Astrocyte of the spinal cord (primary cell): ENCODE data around the gene TUBB3.
"Not testable (repeated sequence)": the region's sequence is repeated elsewhere in the genome, so short reads cannot be mapped to it uniquely, and the experiment has no call there.

Source experiments
- DNase-seq: peaks from one replicate; pipeline ENCODE4 v3.0.0; 2011; ENCODE audit warnings: low read depth, low spot score
- H3K4me3 ChIP-seq: 2 replicates; pipeline ENCODE4 v1.5.1; 2011; ENCODE audit warnings: low read depth, mild to moderate bottlenecking, low read length, moderate library complexity
- CTCF ChIP-seq: IDR thresholded peaks from 2 replicates; pipeline ENCODE4 v1.5.1; 2012; ENCODE audit warnings: low read depth, mild to moderate bottlenecking, low read length, inconsistent platforms
- in situ Hi-C: cut with HindIII; loops from 2 replicates; pipeline ENCODE4 v1.10.0; 2017; ENCODE audit warnings: low sequenced_read_pairs

The TUBB3 gene

GRCh38 chr16:89934611-89935553, 11.7 kb downstream of the TUBB3 start:
- DNase-seq: no peak
- H3K4me3 ChIP-seq: no peak overlapping the region
- no peak for TF ChIP-seq CTCF
- in situ Hi-C loops: no loop called here

- in situ Hi-C loops: not testable (repeated sequence)
These were observed 12.5 kb downstream of the TUBB3 start for GRCh38 chr16:89935620-89936019.

GRCh38 chr16:89936034-89936433, 12.9 kb downstream of the TUBB3 start:
- no peak for TF ChIP-seq CTCF
- in situ Hi-C loops: no loop called here
- DNase-seq: no peak
- no peak overlapping the region for H3K4me3 ChIP-seq

More at GRCh38 chr16:89935620-89936019, 12.5 kb downstream of the TUBB3 start:
- not testable (repeated sequence) for H3K4me3 ChIP-seq, DNase-seq

GRCh38 chr16:89936508-89936907, 13.4 kb downstream of the TUBB3 start:
- in situ Hi-C loops: no loop called here
- H3K4me3 ChIP-seq: no peak overlapping the region
- TF ChIP-seq CTCF: no peak
- DNase-seq: no peak

GRCh38 chr16:89936981-89937380, 13.8 kb downstream of the TUBB3 start:
- H3K4me3 ChIP-seq: no peak overlapping the region
- in situ Hi-C loops: no loop called here
- DNase-seq: no peak
- no peak for TF ChIP-seq CTCF

GRCh38 chr16:89938175-89938885, 15.2 kb downstream of the TUBB3 start:
- in situ Hi-C loops: no loop called here
- TF ChIP-seq CTCF: no peak

DNA sequence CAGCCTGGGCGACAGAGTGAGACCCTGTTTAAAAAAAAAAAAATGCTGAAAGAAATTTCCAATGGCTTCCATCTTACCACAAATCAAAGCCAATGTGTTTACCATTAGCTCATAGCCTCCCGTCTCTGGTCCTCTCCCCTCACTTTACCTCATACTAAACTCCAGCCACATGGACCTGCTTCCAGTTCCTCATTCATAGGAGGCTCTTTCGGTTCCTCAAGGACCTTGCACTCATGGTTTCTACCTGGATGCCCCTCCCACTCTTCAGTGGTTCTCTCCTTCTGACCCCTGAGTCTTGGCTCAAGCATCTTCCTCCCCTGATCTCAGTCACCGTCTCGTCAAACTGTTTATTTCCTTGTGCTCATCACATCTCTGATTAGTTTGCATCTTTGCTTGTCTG, 21.6 kb downstream of the TUBB3 start:
- no peak overlapping the region for H3K4me3 ChIP-seq
- in situ Hi-C loops: no loop called here
- no peak for TF ChIP-seq CTCF
- DNase-seq: no peak

More at GRCh38 chr16:89938175-89938885, 15.2 kb downstream of the TUBB3 start:
- no peak overlapping the region for H3K4me3 ChIP-seq
- DNase-seq: no peak
